ENCODE data around the gene STAC3. TPM values are rescaled to one million over a fixed set of nuclear protein-coding genes. Genes with fewer than 3 reads are reported as not detected.

The STAC3 gene
- total and polyA plus RNA-seq, 2 of the 8 experiments (the other 6 are each of a cell fraction or from before 2014, with no cell fraction given): 0.70 to 1.3 TPM

DNA sequence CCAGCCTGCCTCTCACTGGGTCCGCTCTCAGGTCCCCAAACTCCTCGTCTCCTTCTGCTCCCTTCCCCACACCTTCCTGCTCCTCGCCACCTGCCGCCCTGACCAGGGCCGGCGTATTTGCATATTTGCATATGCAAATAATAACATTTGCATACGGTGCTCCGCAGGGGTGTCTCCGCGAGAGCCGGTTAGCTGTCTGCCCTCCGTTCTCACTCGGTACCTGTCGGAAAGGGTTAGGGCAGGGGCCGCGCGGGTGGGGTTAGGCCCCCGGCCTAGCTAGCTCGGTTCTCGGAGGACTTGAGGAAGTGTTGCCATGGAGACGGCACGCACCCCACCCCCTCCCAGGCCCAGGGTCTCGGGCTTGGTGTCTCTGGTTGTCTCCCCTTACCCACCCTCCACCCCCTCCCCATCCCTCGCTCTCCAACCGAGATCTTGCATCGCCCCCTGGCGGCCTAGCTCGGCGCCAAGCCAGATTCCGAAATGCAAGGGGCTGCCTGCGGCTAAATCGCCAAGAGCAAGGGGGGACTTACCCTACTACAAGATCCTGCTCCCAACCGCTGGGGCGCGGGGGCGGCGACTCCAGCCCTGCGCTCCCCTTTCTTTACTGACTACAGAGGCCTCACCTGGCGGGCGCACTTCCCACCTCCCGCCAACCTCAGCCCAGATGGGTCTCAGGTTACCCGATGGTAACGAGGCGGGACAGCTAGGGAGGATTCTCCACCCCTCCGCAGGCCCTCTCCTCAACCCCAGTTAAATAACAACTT lies 8.1 kb downstream of the STAC3 start:
- H3K14ac ChIP-seq (ENCODE audit: insufficient read length): no peak overlapping the region
- H3K4me1 ChIP-seq (replicated peaks in 1 of 4; ENCODE audit: control insufficient read depth in 3 of 4, insufficient read depth in 4 of 4, low read length in 3 of 4): peaks cover 5 to 42% (median 28%) of the 10 kb centered on the region in 4 experiments
- POLR2A ChIA-PET (ENCODE audit: partially characterized antibody): interaction anchor here (0.7 to 23.7 kb wide), 13 partner anchors 13 to 277 kb away, joined by 3 to 852 read pairs (median 5); partner anchors contain the start of genes LRP1, NXPH4 and SHMT2
- no peak overlapping the region for H2BK15ac ChIP-seq (ENCODE audit: low read length)
- H3K79me1 ChIP-seq (ENCODE audit: low read depth, low read length): no peaks in the 10 kb centered on the region
- H4K5ac ChIP-seq (ENCODE audit: insufficient read length, low read depth, low read length): no peak overlapping the region
- CTCF ChIA-PET (ENCODE audit: partially characterized antibody): interaction anchor here (0.5 to 27.9 kb wide), 29 partner anchors 8 to 606 kb away, joined by 3 to 726 read pairs (median 4); partner anchors contain the start of genes GLI1, INHBE, NXPH4 and SHMT2
- DNase-seq (ENCODE audit: low read depth in 1 of 2, low spot score in 2 of 2) (peak; percentile 89 to 100), FAIRE-seq (no peak)
- no peak overlapping the region for H3K27ac ChIP-seq (ENCODE audit: low read depth, low read length)
- H2BK12ac ChIP-seq (ENCODE audit: low read depth, low read length): 0 out of 2 replicates have a peak overlapping the region, but pooled peaks have one; percentile 27
- no peak overlapping the region for H2AFZ ChIP-seq (ENCODE audit: low read length)
- peaks cover 40 to 59% (median 53%) of the 10 kb centered on the region in 4 experiments for H3K27me3 ChIP-seq (replicated peaks in 1 of 4; ENCODE audit: control insufficient read depth in 3 of 4, extremely low read depth in 1 of 4, insufficient read depth in 3 of 4, low read length in 3 of 4)
- 0 out of 2 replicates have a peak overlapping the region, but pooled peaks have one; percentile 48 for H2BK20ac ChIP-seq (ENCODE audit: low read length)
- peak overlapping the region; percentile 36 to 67 (median 56) for H3K4me3 ChIP-seq (ENCODE audit: extremely low read depth in 1 of 4, insufficient read depth in 2 of 4, low read depth in 3 of 4, low read length in 4 of 4)
- no peak overlapping the region for H3K18ac ChIP-seq (ENCODE audit: extremely low read depth, low read length)
- no peaks in the 10 kb centered on the region for H3K79me2 ChIP-seq (ENCODE audit: control insufficient read depth in 1 of 2, insufficient read depth in 2 of 2, low read length in 2 of 2)
- no peak overlapping the region for H2AK5ac ChIP-seq (ENCODE audit: low read depth, low read length)
- peaks cover 2 to 8% of the 10 kb centered on the region in 2 experiments for H4K20me1 ChIP-seq (replicated peaks in 1 of 2; ENCODE audit: control insufficient read depth in 1 of 2, insufficient read depth in 2 of 2, low read length in 2 of 2)
- no peak overlapping the region for H3K4ac ChIP-seq (replicated peaks; ENCODE audit: insufficient read length, low read depth, low read length)
- H3K9me3 ChIP-seq (ENCODE audit: insufficient read depth in 2 of 2, low read depth in 1 of 2, low read length in 1 of 2): no peaks in the 10 kb centered on the region
- H2BK120ac ChIP-seq (replicated peaks; ENCODE audit: low read depth, low read length): no peak overlapping the region
- no peak overlapping the region; the same call in 1 of the 2 replicates for H4K8ac ChIP-seq (ENCODE audit: extremely low read depth, insufficient read depth, low read length)
- H2BK5ac ChIP-seq (ENCODE audit: low read depth, low read length): no peak overlapping the region; the same call in 1 of the 2 replicates
- peak overlapping the region; percentile 89 to 91 for H3K4me2 ChIP-seq (ENCODE audit: insufficient read depth in 1 of 2, low read depth in 2 of 2, low read length in 2 of 2)
- no peak overlapping the region for H4K91ac ChIP-seq (replicated peaks; ENCODE audit: insufficient read length, low read length)
- WGBS, 2 experiments (ENCODE audit: extremely low coverage in 1 of 2, insufficient coverage in 1 of 2, insufficient read length in 1 of 2, insufficient replicate concordance in 2 of 2, low coverage in 1 of 2, low lambda C conversion rate in 2 of 2, missing lambda C conversion rate in 1 of 2): 1% methylated on average over 34 of the region's 45 CpGs; no CpG with 5 or more reads in 1 of the 2 experiments
- no peak overlapping the region for H3K56ac ChIP-seq (replicated peaks; ENCODE audit: insufficient read length, low read depth, low read length)
- no peak overlapping the region for H3K23ac ChIP-seq (ENCODE audit: insufficient read length)
- H3K36me3 ChIP-seq (ENCODE audit: control insufficient read depth in 2 of 4, insufficient read depth in 4 of 4, low read length in 3 of 4): no peaks in the 10 kb centered on the region
- H3K9ac ChIP-seq (replicated peaks in 1 of 4; ENCODE audit: extremely low read depth in 1 of 4, low read depth in 3 of 4, low read length in 3 of 4): peak overlapping the region in 2 of 4 experiments; percentile 42 to 48; a peak in 2 of 7 replicates
- H3K23me2 ChIP-seq (ENCODE audit: low read depth, low read length): peaks cover 25% of the 10 kb centered on the region
- peak; percentile 74; the same call in 1 of the 2 replicates for TF ChIP-seq KDM1A (IDR thresholded peaks at IDR 0.05; ENCODE audit: borderline replicate concordance, low read length)
- TF ChIP-seq, protein P1, sequence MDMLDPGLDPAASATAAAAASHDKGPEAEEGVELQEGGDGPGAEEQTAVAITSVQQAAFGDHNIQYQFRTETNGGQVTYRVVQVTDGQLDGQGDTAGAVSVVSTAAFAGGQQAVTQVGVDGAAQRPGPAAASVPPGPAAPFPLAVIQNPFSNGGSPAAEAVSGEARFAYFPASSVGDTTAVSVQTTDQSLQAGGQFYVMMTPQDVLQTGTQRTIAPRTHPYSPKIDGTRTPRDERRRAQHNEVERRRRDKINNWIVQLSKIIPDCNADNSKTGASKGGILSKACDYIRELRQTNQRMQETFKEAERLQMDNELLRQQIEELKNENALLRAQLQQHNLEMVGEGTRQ (IDR thresholded peaks at IDR 0.05; ENCODE audit: low read length): no peak
- peak; percentile 33 to 80; a peak in 2 of 4 replicates for TF ChIP-seq SIN3A (conservative IDR thresholded peaks at IDR 0.05 in 1 of 2, IDR thresholded peaks at IDR 0.05 in 1 of 2; ENCODE audit: low read depth in 1 of 2, low read length in 2 of 2)
- TF ChIP-seq POU5F1 (IDR thresholded peaks at IDR 0.05; ENCODE audit: low read depth, low read length): peak; percentile 100
- TF ChIP-seq SP1 (IDR thresholded peaks at IDR 0.05; ENCODE audit: low read depth, low read length): 0 out of 2 replicates have a peak, but pooled peaks have one; percentile 23
- TF ChIP-seq CHD1 (IDR thresholded peaks at IDR 0.05; ENCODE audit: low read depth, low read length): no peak
- TF ChIP-seq BRCA1 (IDR thresholded peaks at IDR 0.05; ENCODE audit: low read depth, low read length): no peak
- TF ChIP-seq SRF (IDR thresholded peaks at IDR 0.05; ENCODE audit: low read depth, low read length): no peak
- no peak for TF ChIP-seq TBP (IDR thresholded peaks at IDR 0.05; ENCODE audit: low read depth, low read length)
- TF ChIP-seq JUND (IDR thresholded peaks at IDR 0.05; ENCODE audit: low read length): no peak
